Caco-2 (cell line): ENCODE measurements around the gene AGAP1. TPM values are rescaled to one million over a fixed set of nuclear protein-coding genes. Genes with fewer than 3 reads are reported as not detected.
A peak's percentile ranks its signal among the peaks of the same experiment; 100 is the strongest.

Source experiments
- BruUV-seq: library from RNA; stranded (reverse); fragments of 400-500 nt; replicated peaks from 2 replicates; lab custom pipeline; 2021; lab: Mats Ljungman, UMichigan
- CTCF ChIA-PET: fragments of 300-600 bp; sonication (Branson Sonifier 250); formaldehyde crosslinking; loops from one replicate; lab custom pipeline; 2022; ENCODE audit warnings: antibody characterized with exemption; lab: Charles Lee
- POLR2A ChIA-PET: fragments of 300-600 bp; sonication (Branson Sonifier 250); formaldehyde crosslinking; loops from one replicate; lab custom pipeline; 2022; ENCODE audit warnings: antibody characterized with exemption; lab: Charles Lee
- DNase-seq, 2 experiments: peaks; one replicate each; pipeline versions ENCODE4 v3.0.0 to v3.0.0-alpha.2; 2020 to 2022
- H3K27me3 ChIP-seq: replicated peaks from 2 replicates; pipeline ENCODE4 v1.6.0; 2011; ENCODE audit warnings: low read length; ENCODE audit not compliant: control insufficient read depth, insufficient read depth
- H3K36me3 ChIP-seq: 2 replicates; pipeline ENCODE4 v1.5.1; 2011; ENCODE audit warnings: low read length; ENCODE audit not compliant: control insufficient read depth, insufficient read depth
- H3K4me1 ChIP-seq: fragments of 250-450 bp; sonication (Bioruptor Pico); 2 replicates; pipeline ENCODE4 v1.5.1; 2020; ENCODE audit warnings: mild to moderate bottlenecking
- H3K4me3 ChIP-seq: 2 replicates; pipeline ENCODE4 v1.5.1; 2011; ENCODE audit warnings: low read depth, mild to moderate bottlenecking, control low read depth, low read length
- H3K9me3 ChIP-seq: fragments of 250-450 bp; sonication (Bioruptor Pico); 2 replicates; pipeline ENCODE4 v1.5.1; 2020; ENCODE audit warnings: mild to moderate bottlenecking, moderate library complexity
- H3K27ac Mint-ChIP-seq: one replicate; pipeline ENCODE4 v1.8.0; 2022; ENCODE audit warnings: mixed read lengths; ENCODE audit not compliant: unreplicated experiment
- H3K27me3 Mint-ChIP-seq: one replicate; pipeline ENCODE4 v1.8.0; 2022; ENCODE audit warnings: mixed read lengths; ENCODE audit not compliant: insufficient read depth, unreplicated experiment
- H3K36me3 Mint-ChIP-seq: one replicate; pipeline ENCODE4 v1.8.0; 2022; ENCODE audit warnings: mild to moderate bottlenecking, mixed read lengths; ENCODE audit not compliant: insufficient read depth, unreplicated experiment
- H3K4me1 Mint-ChIP-seq: one replicate; pipeline ENCODE4 v1.8.0; 2022; ENCODE audit warnings: low read depth, mixed read lengths; ENCODE audit not compliant: unreplicated experiment
- H3K4me3 Mint-ChIP-seq: one replicate; pipeline ENCODE4 v1.8.0; 2022; ENCODE audit warnings: mild to moderate bottlenecking, moderate library complexity, mixed read lengths; ENCODE audit not compliant: unreplicated experiment
- H3K9me3 Mint-ChIP-seq: one replicate; pipeline ENCODE4 v1.8.0; 2022; ENCODE audit warnings: mixed read lengths; ENCODE audit not compliant: unreplicated experiment
- intact Hi-C: fragments of 100-400 bp; cut with micrococcal nuclease; formaldehyde crosslinking; loops from one replicate; pipeline ENCODE4 v1.10.0; 2022; ENCODE audit not compliant: unreplicated experiment
- total RNA-seq: library from RNA; stranded (reverse); gene quantifications from 2 replicates; pipeline ENCODE4 v1.2.3, GENCODE V29; 2022
- TF ChIP-seq, protein P1 (sequence below), 2 experiments: fragments of 200-600 bp in 1 of 2; IDR thresholded peaks; 1 replicate in 1 of 2; 2 replicates in 1 of 2; pipeline versions ENCODE4 v1.5.1 to v1.8.0; 2011 to 2022; ENCODE audit warnings: antibody characterized with exemption in 1 of 2, control low read depth in 1 of 2, inconsistent platforms in 1 of 2, low read depth in 1 of 2, low read length in 1 of 2, mild to moderate bottlenecking in 1 of 2, moderate library complexity in 1 of 2; ENCODE audit not compliant: insufficient read depth in 1 of 2, severe bottlenecking in 1 of 2, unreplicated experiment in 1 of 2

The AGAP1 gene
- total RNA-seq, 1 experiment from 2014 or later = 41.7 TPM

GRCh38 chr2:235661952-235662351, 168.1 kb downstream of the AGAP1 start:
- H3K27me3 Mint-ChIP-seq = no peaks in the 10 kb centered on the region
- Histone ChIP-seq H3K36me3 (no peaks in the 10 kb centered on the region), H3K4me3 (no peak overlapping the region), H3K27me3 (no peaks in the 10 kb centered on the region), H3K4me1 (no peaks in the 10 kb centered on the region), H3K9me3 (no peaks in the 10 kb centered on the region)
- ChIA-PET CTCF (no interaction called here), POLR2A (no interaction called here)
- no TSS peak for BruUV-seq
- intact Hi-C loops = no loop called here
- TF ChIP-seq, protein P1, sequence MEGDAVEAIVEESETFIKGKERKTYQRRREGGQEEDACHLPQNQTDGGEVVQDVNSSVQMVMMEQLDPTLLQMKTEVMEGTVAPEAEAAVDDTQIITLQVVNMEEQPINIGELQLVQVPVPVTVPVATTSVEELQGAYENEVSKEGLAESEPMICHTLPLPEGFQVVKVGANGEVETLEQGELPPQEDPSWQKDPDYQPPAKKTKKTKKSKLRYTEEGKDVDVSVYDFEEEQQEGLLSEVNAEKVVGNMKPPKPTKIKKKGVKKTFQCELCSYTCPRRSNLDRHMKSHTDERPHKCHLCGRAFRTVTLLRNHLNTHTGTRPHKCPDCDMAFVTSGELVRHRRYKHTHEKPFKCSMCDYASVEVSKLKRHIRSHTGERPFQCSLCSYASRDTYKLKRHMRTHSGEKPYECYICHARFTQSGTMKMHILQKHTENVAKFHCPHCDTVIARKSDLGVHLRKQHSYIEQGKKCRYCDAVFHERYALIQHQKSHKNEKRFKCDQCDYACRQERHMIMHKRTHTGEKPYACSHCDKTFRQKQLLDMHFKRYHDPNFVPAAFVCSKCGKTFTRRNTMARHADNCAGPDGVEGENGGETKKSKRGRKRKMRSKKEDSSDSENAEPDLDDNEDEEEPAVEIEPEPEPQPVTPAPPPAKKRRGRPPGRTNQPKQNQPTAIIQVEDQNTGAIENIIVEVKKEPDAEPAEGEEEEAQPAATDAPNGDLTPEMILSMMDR (IDR thresholded peaks at IDR 0.05; ENCODE audit: insufficient read depth in 1 of 2, low read depth in 1 of 2, low read length in 1 of 2, severe bottlenecking in 1 of 2, unreplicated experiment in 1 of 2) = no peak
- no peak overlapping the region for H3K27ac Mint-ChIP-seq
- H3K4me3 Mint-ChIP-seq = no peak overlapping the region
- no peak for DNase-seq
- no peaks in the 10 kb centered on the region for H3K36me3 Mint-ChIP-seq
- H3K9me3 Mint-ChIP-seq = no peaks in the 10 kb centered on the region
- peaks cover 7% of the 10 kb centered on the region for H3K4me1 Mint-ChIP-seq

GRCh38 chr2:235663875-235664274, 170.0 kb downstream of the AGAP1 start:
- H3K9me3 Mint-ChIP-seq = no peaks in the 10 kb centered on the region
- no peak overlapping the region for H3K4me3 Mint-ChIP-seq
- H3K9me3 ChIP-seq = no peaks in the 10 kb centered on the region
- no peak overlapping the region for H3K4me3 ChIP-seq
- ChIA-PET CTCF (no interaction called here), POLR2A (no interaction called here)
- TF ChIP-seq, protein P1 (IDR thresholded peaks at IDR 0.05; ENCODE audit: insufficient read depth in 1 of 2, low read depth in 1 of 2, low read length in 1 of 2, severe bottlenecking in 1 of 2, unreplicated experiment in 1 of 2) = no peak
- no peaks in the 10 kb centered on the region for H3K27me3 Mint-ChIP-seq
- H3K36me3 Mint-ChIP-seq = no peaks in the 10 kb centered on the region
- H3K27me3 ChIP-seq = no peaks in the 10 kb centered on the region
- H3K4me1 Mint-ChIP-seq = peaks cover 7% of the 10 kb centered on the region
- BruUV-seq = no TSS peak
- no peak for DNase-seq
- no peaks in the 10 kb centered on the region for H3K36me3 ChIP-seq
- H3K27ac Mint-ChIP-seq = no peak overlapping the region
- intact Hi-C loops = no loop called here
- no peaks in the 10 kb centered on the region for H3K4me1 ChIP-seq

DNA sequence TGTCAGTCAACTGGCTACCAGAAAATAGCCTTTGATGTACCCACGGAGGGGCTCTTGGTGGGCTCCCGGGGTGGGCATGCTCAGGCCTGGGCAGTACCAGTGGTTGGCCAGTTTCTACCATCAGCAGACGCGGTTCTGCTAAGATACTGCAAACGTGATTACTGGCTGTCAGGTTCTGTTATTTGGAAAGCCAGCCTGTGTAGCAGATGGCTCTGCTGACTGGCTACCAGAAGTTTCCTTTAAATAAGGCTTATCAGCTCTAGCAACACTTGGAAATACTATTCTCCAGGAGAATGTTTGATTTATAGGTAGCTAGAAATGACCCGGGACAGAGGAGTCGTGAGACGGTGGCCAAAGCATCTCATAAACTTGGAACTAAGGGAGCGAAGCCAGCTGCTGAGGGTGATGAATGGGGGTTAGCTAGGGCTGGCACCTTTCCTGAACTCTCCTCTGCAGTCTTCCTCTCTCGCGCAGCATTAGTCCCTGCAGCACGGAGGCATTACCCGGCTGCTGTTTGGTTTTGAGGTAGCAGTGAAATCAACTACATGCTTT, 171.9 kb downstream of the AGAP1 start:
- no TSS peak for BruUV-seq

More for the DNA sequence above, 171.9 kb downstream of the AGAP1 start:
- H3K4me3 ChIP-seq = peak overlapping the region; percentile 30
- Mint-ChIP-seq H3K4me1 (no peaks in the 10 kb centered on the region), H3K27ac (no peak overlapping the region), H3K4me3 (peak overlapping the region; percentile 70), H3K27me3 (no peaks in the 10 kb centered on the region), H3K9me3 (no peaks in the 10 kb centered on the region), H3K36me3 (no peaks in the 10 kb centered on the region)
- no peak for DNase-seq
- no peaks in the 10 kb centered on the region for H3K9me3 ChIP-seq
- no peaks in the 10 kb centered on the region for H3K27me3 ChIP-seq
- ChIA-PET CTCF (no interaction called here), POLR2A (no interaction called here)
- intact Hi-C loops = no loop called here
- no peaks in the 10 kb centered on the region for H3K36me3 ChIP-seq
- no peaks in the 10 kb centered on the region for H3K4me1 ChIP-seq
- TF ChIP-seq, protein P1 (IDR thresholded peaks at IDR 0.05; ENCODE audit: insufficient read depth in 1 of 2, low read depth in 1 of 2, low read length in 1 of 2, severe bottlenecking in 1 of 2, unreplicated experiment in 1 of 2) = no peak
